Panc1 (cell line): Measurements from ENCODE around the gene ZNF764.

Experiments
- CTCF ChIP-seq: fragments of 450-650 bp; IDR thresholded peaks from 2 replicates; pipeline ENCODE4 v1.5.1; 2017; ENCODE audit warnings: mild to moderate bottlenecking
- POLR2AphosphoS5 ChIP-seq: IDR thresholded peaks from 2 replicates; pipeline ENCODE4 v1.6.1; 2012; ENCODE audit warnings: mild to moderate bottlenecking, low read depth, low read length, moderate library complexity
- SIN3A ChIP-seq: IDR thresholded peaks from 2 replicates; pipeline ENCODE4 v1.6.1; 2012; ENCODE audit warnings: low read depth, mild to moderate bottlenecking, low read length, moderate library complexity, borderline replicate concordance; ENCODE audit not compliant: insufficient read depth

GRCh38 chr16:30523768-30524574, 34.2 kb downstream of the ZNF764 start:
- no peak for TF ChIP-seq CTCF
- no peak for TF ChIP-seq POLR2AphosphoS5
- no peak for TF ChIP-seq SIN3A
